AG20443 (cell line): Measurements from ENCODE around the gene TSPAN15.
"Not testable (repeated sequence)": the region's sequence is repeated elsewhere in the genome, so short reads cannot be mapped to it uniquely, and the experiment has no call there.

Source experiments
- DNase-seq: peaks from one replicate; pipeline ENCODE4 v3.0.0; 2012; ENCODE audit warnings: low spot score, mixed read lengths

TSPAN15 gene

GRCh38 chr10:69503001-69503895 is 52.0 kb downstream of the TSPAN15 start:
- no peak for DNase-seq

- DNase-seq: no peak
Observed at GRCh38 chr10:69503896-69504265, 52.6 kb downstream of the TSPAN15 start.

DNA sequence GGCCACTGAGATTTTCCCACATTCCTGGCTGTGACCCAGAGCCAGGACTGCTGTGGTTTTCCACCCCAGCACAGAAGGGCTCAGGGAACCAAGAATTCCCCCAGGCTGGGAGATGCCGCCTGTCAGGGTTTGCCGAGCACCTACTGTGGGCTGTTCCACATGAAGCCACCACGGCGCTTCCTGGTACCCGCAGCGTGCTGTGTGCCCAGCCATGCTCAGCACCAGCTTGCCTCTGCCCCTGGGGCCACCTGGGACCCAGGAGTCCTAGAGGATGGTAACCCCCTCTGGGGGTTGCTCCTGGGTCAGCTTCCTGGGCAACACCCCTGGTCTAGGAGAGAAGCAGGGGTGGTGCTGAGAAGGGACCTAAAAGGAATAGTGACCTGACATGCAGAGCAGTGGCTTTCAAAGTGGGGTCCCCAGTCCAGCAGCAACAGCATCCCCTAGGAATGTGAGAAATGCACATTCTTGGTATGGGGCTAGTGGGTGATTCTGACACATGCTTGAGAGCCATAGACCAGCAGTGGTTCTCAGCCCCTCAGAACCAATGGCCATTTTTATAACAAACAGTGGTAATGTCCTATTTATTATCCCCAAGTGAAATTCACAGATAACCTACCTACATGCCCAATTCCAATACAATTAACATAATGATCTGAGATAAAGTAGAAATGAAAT is 53.4 kb downstream of the TSPAN15 start:
- no peak for DNase-seq

DNA sequence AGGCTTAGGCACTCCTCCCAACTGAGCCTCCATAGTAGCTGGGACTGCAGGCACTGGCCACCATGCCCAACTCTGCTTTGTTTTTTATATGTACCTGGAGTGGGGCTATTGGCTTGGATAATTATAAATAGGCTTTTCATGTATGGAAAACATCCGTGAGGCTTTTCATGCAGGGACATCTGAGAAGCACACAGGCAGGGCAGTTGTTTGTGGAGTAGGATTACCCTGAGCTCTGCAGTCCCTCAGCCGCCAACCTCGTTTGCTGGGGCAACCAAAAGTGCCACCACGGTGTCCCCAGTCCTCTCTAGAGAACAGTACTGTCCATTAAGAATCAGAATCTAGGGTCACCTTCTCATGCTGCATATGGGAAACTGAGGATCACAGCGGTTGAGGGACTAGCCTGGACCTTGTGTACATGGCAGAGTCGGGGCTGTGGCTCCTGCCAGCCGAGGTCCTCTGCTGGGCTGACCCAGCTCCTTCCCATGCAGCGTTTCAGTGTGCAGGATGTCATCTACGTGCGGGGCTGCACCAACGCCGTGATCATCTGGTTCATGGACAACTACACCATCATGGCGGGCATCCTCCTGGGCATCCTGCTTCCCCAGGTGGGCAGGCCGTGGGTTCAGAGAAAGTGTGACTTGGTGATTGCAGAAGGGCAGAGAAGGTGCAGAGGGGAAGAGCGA is 54.5 kb downstream of the TSPAN15 start:
- no peak for DNase-seq

DNA sequence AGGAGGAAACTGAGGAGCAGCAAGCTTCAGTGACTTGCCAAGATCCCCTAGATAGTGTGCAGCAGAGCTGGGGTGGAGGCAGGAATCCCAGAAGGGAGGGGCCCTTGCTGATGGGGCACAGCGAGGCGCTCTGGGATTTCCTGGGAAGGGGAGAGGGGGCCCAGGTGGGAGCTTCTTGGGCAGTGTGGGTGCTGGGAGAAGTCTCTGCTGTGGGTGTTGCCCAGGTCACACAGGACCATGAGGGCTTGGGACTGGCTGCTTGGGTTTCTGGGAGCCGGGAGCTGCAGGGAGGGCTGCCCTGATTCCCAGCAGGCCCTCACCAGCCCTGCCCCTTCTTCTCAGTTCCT is 55.2 kb downstream of the TSPAN15 start:
- no peak for DNase-seq

DNA sequence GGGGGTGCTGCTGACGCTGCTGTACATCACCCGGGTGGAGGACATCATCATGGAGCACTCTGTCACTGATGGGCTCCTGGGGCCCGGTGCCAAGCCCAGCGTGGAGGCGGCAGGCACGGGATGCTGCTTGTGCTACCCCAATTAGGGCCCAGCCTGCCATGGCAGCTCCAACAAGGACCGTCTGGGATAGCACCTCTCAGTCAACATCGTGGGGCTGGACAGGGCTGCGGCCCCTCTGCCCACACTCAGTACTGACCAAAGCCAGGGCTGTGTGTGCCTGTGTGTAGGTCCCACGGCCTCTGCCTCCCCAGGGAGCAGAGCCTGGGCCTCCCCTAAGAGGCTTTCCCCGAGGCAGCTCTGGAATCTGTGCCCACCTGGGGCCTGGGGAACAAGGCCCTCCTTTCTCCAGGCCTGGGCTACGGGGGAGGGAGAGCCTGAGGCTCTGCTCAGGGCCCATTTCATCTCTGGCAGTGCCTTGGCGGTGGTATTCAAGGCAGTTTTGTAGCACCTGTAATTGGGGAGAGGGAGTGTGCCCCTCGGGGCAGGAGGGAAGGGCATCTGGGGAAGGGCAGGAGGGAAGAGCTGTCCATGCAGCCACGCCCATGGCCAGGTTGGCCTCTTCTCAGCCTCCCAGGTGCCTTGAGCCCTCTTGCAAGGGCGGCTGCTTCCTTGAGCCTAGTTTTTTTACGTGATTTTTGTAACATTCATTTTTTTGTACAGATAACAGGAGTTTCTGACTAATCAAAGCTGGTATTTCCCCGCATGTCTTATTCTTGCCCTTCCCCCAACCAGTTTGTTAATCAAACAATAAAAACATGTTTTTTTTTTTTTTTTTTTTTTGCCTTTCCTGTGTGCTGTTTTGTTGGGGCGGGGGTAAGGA is 55.8 kb downstream of the TSPAN15 start:
- DNase-seq: peak; percentile 6

DNA sequence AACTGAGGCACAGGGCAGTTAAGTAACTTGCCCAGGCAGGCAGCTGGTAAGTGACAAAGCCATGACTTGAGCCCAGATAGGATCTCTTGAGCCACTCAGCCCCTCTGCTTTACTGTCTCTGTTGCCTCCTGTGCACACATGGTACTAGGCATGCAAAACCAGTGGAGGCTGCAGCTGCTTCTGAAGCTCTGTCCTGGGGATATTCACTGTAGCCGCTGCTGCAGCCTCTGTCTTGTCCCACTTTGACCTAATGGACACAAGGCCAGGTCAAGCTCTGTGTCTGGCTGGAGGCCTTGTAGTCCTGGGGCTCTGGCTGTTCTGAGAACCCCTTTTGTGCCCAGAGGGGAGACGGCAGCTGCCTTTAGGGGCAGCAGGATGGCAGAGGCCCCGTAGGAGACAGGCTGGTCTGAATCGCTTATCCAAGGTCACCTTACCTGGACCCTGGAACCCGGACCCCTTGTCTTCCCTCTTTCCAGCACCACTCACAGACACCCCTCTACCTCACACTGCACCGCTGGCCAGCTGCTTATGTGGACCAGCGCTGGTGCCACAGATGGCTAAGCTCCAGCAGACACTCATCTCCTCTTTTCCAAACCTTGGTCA is 57.6 kb downstream of the TSPAN15 start:
- peak; percentile 3 for DNase-seq

- DNase-seq: no peak
Observed at GRCh38 chr10:69512901-69513300, 61.6 kb downstream of the TSPAN15 start.

GRCh38 chr10:69513617-69514016 is 62.4 kb downstream of the TSPAN15 start:
- DNase-seq: no peak

- DNase-seq: peak; percentile 93
Observed at GRCh38 chr10:69515699-69516259, 64.5 kb downstream of the TSPAN15 start.

DNA sequence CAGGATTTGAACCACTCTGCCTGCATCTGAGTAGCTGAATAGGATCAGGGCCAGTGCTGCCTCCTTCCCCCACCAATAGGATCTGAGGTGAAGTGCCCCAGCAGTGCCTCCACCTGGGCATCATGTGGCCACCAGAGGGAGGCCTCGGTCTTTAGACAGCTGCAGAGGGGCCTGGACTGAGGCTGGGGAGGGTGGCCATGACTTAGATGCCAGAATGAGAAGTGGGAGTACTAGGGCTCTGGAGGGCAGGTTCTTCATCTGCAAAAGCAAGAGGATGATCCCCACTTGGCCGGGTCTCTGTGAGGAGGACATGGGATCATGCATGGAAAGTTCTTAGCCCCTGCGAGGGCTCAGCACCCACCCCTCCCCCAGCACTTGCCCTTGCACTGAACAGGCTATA is 65.1 kb downstream of the TSPAN15 start:
- no peak for DNase-seq

- no peak for DNase-seq
Observed at GRCh38 chr10:69516796-69517195, 65.5 kb downstream of the TSPAN15 start.

DNA sequence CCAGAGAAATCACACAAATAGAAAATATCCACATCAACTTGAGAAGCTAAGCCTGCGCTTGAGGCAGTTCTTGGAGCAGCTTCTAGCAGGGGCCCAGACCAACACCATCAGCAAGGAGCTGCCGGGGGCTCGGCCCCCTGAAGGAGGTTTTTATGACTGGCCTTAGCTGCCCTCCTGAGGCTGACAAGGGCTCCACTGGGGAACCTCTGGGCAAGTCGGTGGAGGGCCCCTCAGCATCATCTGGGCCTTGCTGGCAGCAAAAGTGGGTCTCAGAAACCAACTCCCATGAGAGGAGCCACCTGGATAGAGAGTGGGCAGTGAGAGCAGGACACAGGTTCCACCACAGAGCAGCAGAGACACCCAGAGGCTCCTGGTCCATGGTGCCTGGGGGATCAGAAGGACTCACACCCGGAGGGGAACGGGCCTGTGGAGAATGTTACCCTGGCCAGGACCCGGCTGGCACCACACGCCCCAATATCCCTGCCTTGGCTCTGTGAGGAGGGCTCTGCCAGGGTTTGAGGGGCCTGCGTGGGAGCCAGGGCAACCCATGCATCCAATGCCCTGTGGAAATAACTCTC is 66.1 kb downstream of the TSPAN15 start:
- DNase-seq: no peak

- no peak for DNase-seq
Observed at GRCh38 chr10:69527961-69528360, 76.7 kb downstream of the TSPAN15 start.

GRCh38 chr10:69533658-69534057 is 82.4 kb downstream of the TSPAN15 start:
- DNase-seq: no peak

GRCh38 chr10:69536521-69536920 is 85.3 kb downstream of the TSPAN15 start:
- DNase-seq: not testable (repeated sequence)

GRCh38 chr10:69537449-69537848 is 86.2 kb downstream of the TSPAN15 start:
- no peak for DNase-seq

GRCh38 chr10:69538461-69538860 is 87.2 kb downstream of the TSPAN15 start:
- no peak for DNase-seq

GRCh38 chr10:69541463-69541862 is 90.2 kb downstream of the TSPAN15 start:
- DNase-seq: no peak

GRCh38 chr10:69549959-69550358 is 98.7 kb downstream of the TSPAN15 start:
- DNase-seq: no peak

GRCh38 chr10:69552268-69552667 is 101.0 kb downstream of the TSPAN15 start:
- DNase-seq: no peak
